Raji (cell line): Measurements from ENCODE around the gene DUSP22.

Source experiments
- POLR2A ChIP-seq: IDR thresholded peaks from 2 replicates; pipeline ENCODE4 v1.6.1; 2011; ENCODE audit warnings: low read depth, low read length, control low read depth; ENCODE audit not compliant: insufficient read depth

The DUSP22 gene

GRCh38 chr6:273551-274058 lies 18.7 kb upstream of the DUSP22 start:
- no peak for TF ChIP-seq POLR2A

- TF ChIP-seq POLR2A: no peak
These were observed 14.5 kb upstream of the DUSP22 start for GRCh38 chr6:277746-278145.

- no peak for TF ChIP-seq POLR2A
These were observed 13.8 kb upstream of the DUSP22 start for GRCh38 chr6:278494-278893.

- no peak for TF ChIP-seq POLR2A
These were observed 12.8 kb upstream of the DUSP22 start for GRCh38 chr6:279341-280029.

- TF ChIP-seq POLR2A: no peak
These were observed 11.4 kb upstream of the DUSP22 start for GRCh38 chr6:280775-281468.

- TF ChIP-seq POLR2A: no peak
These were observed 10.7 kb upstream of the DUSP22 start for GRCh38 chr6:281469-282103.

GRCh38 chr6:282177-282866 lies 10.0 kb upstream of the DUSP22 start:
- TF ChIP-seq POLR2A: no peak

- TF ChIP-seq POLR2A: no peak
These were observed 9.3 kb upstream of the DUSP22 start for GRCh38 chr6:282867-283416.

GRCh38 chr6:284486-284885 lies 7.8 kb upstream of the DUSP22 start:
- no peak for TF ChIP-seq POLR2A

GRCh38 chr6:285030-285771 lies 7.1 kb upstream of the DUSP22 start:
- TF ChIP-seq POLR2A: no peak

GRCh38 chr6:286681-287488 lies 5.4 kb upstream of the DUSP22 start:
- TF ChIP-seq POLR2A: peak; percentile 46

GRCh38 chr6:287489-287860 lies 4.8 kb upstream of the DUSP22 start:
- no peak for TF ChIP-seq POLR2A

GRCh38 chr6:288866-289265 lies 3.4 kb upstream of the DUSP22 start:
- TF ChIP-seq POLR2A: no peak
